ENCODE results near the gene CR2. TPM values are rescaled to one million over a fixed set of nuclear protein-coding genes. Genes with fewer than 3 reads are reported as not detected.

CR2 gene
- total RNA-seq, 2 donors from 2014 or later = not detected

- H3K36me3 ChIP-seq = no peaks in the 10 kb centered on the region
- no peak overlapping the region for H3K4me3 ChIP-seq
- no peak for TF ChIP-seq CTCF (IDR thresholded peaks at IDR 0.05)
- DNase-seq (ENCODE audit: low spot score) = no peak
- H3K4me1 ChIP-seq = no peaks in the 10 kb centered on the region
- no peaks in the 10 kb centered on the region for H3K27me3 ChIP-seq
- H3K27ac ChIP-seq = no peak overlapping the region
- no peaks in the 10 kb centered on the region for H3K9me3 ChIP-seq
Observed at GRCh38 chr1:207414606-207415108, 39.5 kb upstream of the CR2 start.

GRCh38 chr1:207417076-207417475 is 37.1 kb upstream of the CR2 start:
- Histone ChIP-seq H3K4me3 (no peak overlapping the region), H3K27ac (no peak overlapping the region), H3K36me3 (no peaks in the 10 kb centered on the region), H3K4me1 (no peaks in the 10 kb centered on the region), H3K9me3 (no peaks in the 10 kb centered on the region), H3K27me3 (no peaks in the 10 kb centered on the region)
- DNase-seq (ENCODE audit: low spot score) = no peak
- no peak for TF ChIP-seq CTCF (IDR thresholded peaks at IDR 0.05)

GRCh38 chr1:207418351-207418750 is 35.8 kb upstream of the CR2 start:
- Histone ChIP-seq H3K27ac (no peak overlapping the region), H3K27me3 (no peaks in the 10 kb centered on the region), H3K36me3 (no peaks in the 10 kb centered on the region), H3K4me1 (no peaks in the 10 kb centered on the region), H3K4me3 (no peak overlapping the region), H3K9me3 (no peaks in the 10 kb centered on the region)
- TF ChIP-seq CTCF (IDR thresholded peaks at IDR 0.05) = no peak
- DNase-seq (ENCODE audit: low spot score) = no peak

- DNase-seq (ENCODE audit: low spot score) = no peak
- Histone ChIP-seq H3K4me3 (no peak overlapping the region), H3K4me1 (no peaks in the 10 kb centered on the region), H3K9me3 (no peaks in the 10 kb centered on the region), H3K36me3 (no peaks in the 10 kb centered on the region), H3K27ac (no peak overlapping the region), H3K27me3 (no peaks in the 10 kb centered on the region)
- TF ChIP-seq CTCF (IDR thresholded peaks at IDR 0.05) = no peak
Observed at GRCh38 chr1:207420109-207420508, 34.0 kb upstream of the CR2 start.

- Histone ChIP-seq H3K9me3 (no peaks in the 10 kb centered on the region), H3K27ac (no peak overlapping the region), H3K36me3 (no peaks in the 10 kb centered on the region), H3K4me1 (no peaks in the 10 kb centered on the region), H3K27me3 (no peaks in the 10 kb centered on the region), H3K4me3 (no peak overlapping the region)
- TF ChIP-seq CTCF (IDR thresholded peaks at IDR 0.05) = no peak
- no peak for DNase-seq (ENCODE audit: low spot score)
Observed at GRCh38 chr1:207421078-207421477, 33.0 kb upstream of the CR2 start.

- no peak for DNase-seq (ENCODE audit: low spot score)
- TF ChIP-seq CTCF (IDR thresholded peaks at IDR 0.05) = no peak
- no peaks in the 10 kb centered on the region for H3K27me3 ChIP-seq
- H3K36me3 ChIP-seq = no peaks in the 10 kb centered on the region
- no peaks in the 10 kb centered on the region for H3K4me1 ChIP-seq
- no peaks in the 10 kb centered on the region for H3K9me3 ChIP-seq
- H3K27ac ChIP-seq = no peak overlapping the region
- no peak overlapping the region for H3K4me3 ChIP-seq
Observed at GRCh38 chr1:207423560-207424292, 30.4 kb upstream of the CR2 start.

All from right atrium auricular region (tissue), 2 donors.